Mucosa of rectum (tissue), 2 donors: Measurements from ENCODE around the gene RBL1.
A peak's percentile ranks its signal among the peaks of the same experiment; 100 is the strongest.
"Not testable (repeated sequence)": the region's sequence is repeated elsewhere in the genome, so short reads cannot be mapped to it uniquely, and the experiment has no call there.

Experiments
- H3K27ac ChIP-seq, 2 donors: one replicate each; pipeline ENCODE4 v1.7.0; 2013; ENCODE audit warnings: inconsistent platforms in 2 of 2, low read depth in 2 of 2, low read length in 2 of 2
- H3K27me3 ChIP-seq, 2 donors: one replicate each; pipeline ENCODE4 v1.7.0; 2013; ENCODE audit warnings: low read length in 2 of 2; ENCODE audit not compliant: control insufficient read depth in 2 of 2, insufficient read depth in 2 of 2
- H3K36me3 ChIP-seq, 2 donors: one replicate each; pipeline ENCODE4 v1.7.0; 2013; ENCODE audit warnings: low read length in 2 of 2; ENCODE audit not compliant: control insufficient read depth in 2 of 2, insufficient read depth in 2 of 2
- H3K4me1 ChIP-seq, 2 donors: one replicate each; pipeline ENCODE4 v1.7.0; 2013; ENCODE audit warnings: low read length in 2 of 2, mild to moderate bottlenecking in 1 of 2; ENCODE audit not compliant: control insufficient read depth in 2 of 2, insufficient read depth in 2 of 2
- H3K4me3 ChIP-seq, 2 donors: one replicate each; pipeline ENCODE4 v1.7.0; 2013; ENCODE audit warnings: low read length in 2 of 2
- H3K9ac ChIP-seq, 2 donors: one replicate each; pipeline ENCODE4 v1.7.0; 2013; ENCODE audit warnings: low read length in 2 of 2, low read depth in 1 of 2, mild to moderate bottlenecking in 1 of 2
- H3K9me3 ChIP-seq, 2 donors: one replicate each; pipeline ENCODE4 v1.7.0; 2013; ENCODE audit warnings: low read length in 2 of 2; ENCODE audit not compliant: control insufficient read depth in 2 of 2
- donor health status: healthy.
- donor health status: Normal muscosa, but diverticular disease.

The RBL1 gene

GRCh38 chr20:37095599-37096414, at the start of gene RBL1:
TSS of gene RBL1 (minus strand) at chr20:37095997. CDS start at chr20:37095928, 69 bp downstream.
- Histone ChIP-seq H3K27me3 (no peaks in the 10 kb centered on the region), H3K27ac (peak within 1 kb of the TSS; percentile 72), H3K9me3 (no peaks in the 10 kb centered on the region), H3K4me3 (peak within 1 kb of the TSS; percentile 81), H3K9ac (peak within 1 kb of the TSS; percentile 80 to 81), H3K36me3 (no peaks in the 10 kb centered on the region), H3K4me1 (peaks cover 2 to 5% of the 10 kb centered on the region in 2 donors)

GRCh38 chr20:37144856-37145404, 49.1 kb upstream of the RBL1 start:
- H3K9ac ChIP-seq, result no peak overlapping the region
- no peaks in the 10 kb centered on the region for H3K4me1 ChIP-seq
- H3K27me3 ChIP-seq, result no peaks in the 10 kb centered on the region
- H3K9me3 ChIP-seq, result no peaks in the 10 kb centered on the region
- no peak overlapping the region for H3K4me3 ChIP-seq
- no peaks in the 10 kb centered on the region for H3K36me3 ChIP-seq
- H3K27ac ChIP-seq, result no peak overlapping the region

- Histone ChIP-seq H3K27me3 (no peaks in the 10 kb centered on the region), H3K4me3 (no peak overlapping the region), H3K4me1 (no peaks in the 10 kb centered on the region), H3K27ac (no peak overlapping the region), H3K9me3 (no peaks in the 10 kb centered on the region), H3K9ac (no peak overlapping the region), H3K36me3 (no peaks in the 10 kb centered on the region)
These were observed 46.9 kb upstream of the RBL1 start for GRCh38 chr20:37142708-37143107.

- no peak overlapping the region for H3K9ac ChIP-seq
- no peaks in the 10 kb centered on the region for H3K27me3 ChIP-seq
- H3K4me1 ChIP-seq, result no peaks in the 10 kb centered on the region
- no peaks in the 10 kb centered on the region for H3K9me3 ChIP-seq
- H3K27ac ChIP-seq, result no peak overlapping the region
- H3K4me3 ChIP-seq, result no peak overlapping the region
- H3K36me3 ChIP-seq, result no peaks in the 10 kb centered on the region
These were observed 41.8 kb upstream of the RBL1 start for GRCh38 chr20:37137547-37137946.

- Histone ChIP-seq H3K4me1 (no peaks in the 10 kb centered on the region), H3K9me3 (no peaks in the 10 kb centered on the region), H3K27me3 (no peaks in the 10 kb centered on the region), H3K9ac (no peak overlapping the region), H3K4me3 (no peak overlapping the region), H3K27ac (no peak overlapping the region), H3K36me3 (no peaks in the 10 kb centered on the region)
These were observed 38.2 kb upstream of the RBL1 start for GRCh38 chr20:37133952-37134351.

- Histone ChIP-seq H3K27ac (no peak overlapping the region), H3K27me3 (no peaks in the 10 kb centered on the region), H3K9me3 (no peaks in the 10 kb centered on the region), H3K4me3 (no peak overlapping the region), H3K36me3 (no peaks in the 10 kb centered on the region), H3K4me1 (no peaks in the 10 kb centered on the region), H3K9ac (no peak overlapping the region)
These were observed 35.7 kb upstream of the RBL1 start for GRCh38 chr20:37131486-37131885.

- H3K9ac ChIP-seq, result no peak overlapping the region
- H3K36me3 ChIP-seq, result no peaks in the 10 kb centered on the region
- no peak overlapping the region for H3K4me3 ChIP-seq
- no peak overlapping the region for H3K27ac ChIP-seq
- no peaks in the 10 kb centered on the region for H3K27me3 ChIP-seq
- H3K4me1 ChIP-seq, result no peaks in the 10 kb centered on the region
- no peaks in the 10 kb centered on the region for H3K9me3 ChIP-seq
These were observed 33.0 kb upstream of the RBL1 start for GRCh38 chr20:37128803-37129202.

- H3K9ac ChIP-seq, H3K27me3 ChIP-seq, H3K9me3 ChIP-seq, H3K4me1 ChIP-seq, H3K4me3 ChIP-seq, H3K36me3 ChIP-seq, H3K27ac ChIP-seq: not testable (repeated sequence)
These were observed 30.5 kb upstream of the RBL1 start for GRCh38 chr20:37126290-37126689.

- Histone ChIP-seq H3K4me1 (no peaks in the 10 kb centered on the region), H3K9me3 (no peaks in the 10 kb centered on the region), H3K27me3 (no peaks in the 10 kb centered on the region)
These were observed 27.6 kb upstream of the RBL1 start for GRCh38 chr20:37123441-37123840.

GRCh38 chr20:37120497-37120896, 24.7 kb upstream of the RBL1 start:
- no peak overlapping the region for H3K4me3 ChIP-seq
- no peaks in the 10 kb centered on the region for H3K9me3 ChIP-seq
- H3K9ac ChIP-seq, result no peak overlapping the region

More at GRCh38 chr20:37123441-37123840, 27.6 kb upstream of the RBL1 start:
- Histone ChIP-seq H3K4me3 (no peak overlapping the region), H3K36me3 (no peaks in the 10 kb centered on the region), H3K27ac (no peak overlapping the region), H3K9ac (no peak overlapping the region)

More at GRCh38 chr20:37120497-37120896, 24.7 kb upstream of the RBL1 start:
- H3K4me1 ChIP-seq, result no peaks in the 10 kb centered on the region
- no peaks in the 10 kb centered on the region for H3K36me3 ChIP-seq
- H3K27me3 ChIP-seq, result no peaks in the 10 kb centered on the region
- no peak overlapping the region for H3K27ac ChIP-seq
